ENCODE data around the gene SLC38A9. TPM values are rescaled to one million over a fixed set of nuclear protein-coding genes. Genes with fewer than 3 reads are reported as not detected.
A peak's percentile ranks its signal among the peaks of the same experiment; 100 is the strongest.

Gene SLC38A9
- total RNA-seq, 6 experiments from 2014 or later = 12.5 to 21.0 (median 14.8) TPM

GRCh38 chr5:55577353-55578060 lies 134.6 kb downstream of the SLC38A9 start:
- peak overlapping the region; percentile 58 to 73 (median 73) for H3K27ac ChIP-seq
- intact Hi-C loops (cut with DNase I) = no loop called here
- H3K36me3 ChIP-seq = no peaks in the 10 kb centered on the region
- ATAC-seq = peak; percentile 74 to 92 (median 81)
- no peaks in the 10 kb centered on the region for H3K27me3 ChIP-seq
- WGBS (ENCODE audit: insufficient coverage, low coverage, low lambda C conversion rate, missing lambda C conversion rate) = 18% methylated on average over 6 of the region's 6 CpGs
- peak; percentile 42 to 72 (median 66) for DNase-seq
- H3K4me3 ChIP-seq = no peak overlapping the region
- TF ChIP-seq POLR2A (IDR thresholded peaks at IDR 0.05) (no peak), CTCF (IDR thresholded peaks at IDR 0.05) (no peak)
- H3K4me1 ChIP-seq = peaks cover 0 to 26% (median 8%) of the 10 kb centered on the region in 4 donors
- no peaks in the 10 kb centered on the region for H3K9me3 ChIP-seq

GRCh38 chr5:55576661-55577060 lies 135.5 kb downstream of the SLC38A9 start:
- WGBS (ENCODE audit: insufficient coverage, low coverage, low lambda C conversion rate, missing lambda C conversion rate) = 45% methylated on average over 2 of the region's 2 CpGs
- Histone ChIP-seq H3K27me3 (no peaks in the 10 kb centered on the region), H3K4me3 (no peak overlapping the region), H3K9me3 (no peaks in the 10 kb centered on the region), H3K36me3 (no peaks in the 10 kb centered on the region), H3K27ac (peak overlapping the region; percentile 58 to 73 (median 73)), H3K4me1 (peaks cover 0 to 26% (median 8%) of the 10 kb centered on the region in 4 donors)
- ATAC-seq (no peak), DNase-seq (no peak)
- TF ChIP-seq CTCF (IDR thresholded peaks at IDR 0.05) (no peak), POLR2A (IDR thresholded peaks at IDR 0.05) (no peak)
- intact Hi-C loops (cut with DNase I) = no loop called here

Small RNA genes within 50 kb of the gene (small RNA-seq; reads per million reads assigned to genes)
- gene AC016632.1 = 0 reads per million in 2 experiments

Other genes starting within 250 kb of the SLC38A9 start
- gene PLPP1, start 177.4 kb downstream of the SLC38A9 start, total RNA-seq = 100 to 1,000 TPM in 2 of 6 experiments, 10 to 100 TPM in 4; 23.3 to 145 (median 36.0) TPM
- gene DDX4, start 25.7 kb upstream of the SLC38A9 start, total RNA-seq = not detected
- gene IL31RA, start 139.0 kb upstream of the SLC38A9 start, total RNA-seq = not detected

Measured in right lobe of liver (tissue), 6 donors.